ENCODE measurements around the gene TENM4.
"Not testable (repeated sequence)": the region's sequence is repeated elsewhere in the genome, so short reads cannot be mapped to it uniquely, and the experiment has no call there.

The TENM4 gene

DNA sequence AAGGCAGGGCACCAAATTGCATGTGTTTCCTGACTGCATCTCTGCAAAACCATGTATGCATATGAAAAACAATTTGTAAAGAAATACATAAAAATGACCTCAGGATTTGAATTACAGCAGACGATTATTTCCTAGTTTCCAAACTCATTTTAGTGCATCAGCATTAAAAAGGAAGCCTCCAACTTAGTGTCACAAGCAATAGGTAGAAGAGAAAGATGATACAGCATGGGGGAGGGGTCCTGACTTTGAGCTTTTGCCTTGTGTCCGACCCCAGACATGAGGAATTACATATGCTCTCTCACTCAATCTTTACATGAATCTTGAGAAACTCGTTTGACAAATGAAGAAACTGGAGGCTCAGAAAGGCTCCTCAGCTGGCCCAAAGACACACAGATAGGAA, 571.5 kb downstream of the TENM4 start:
- no peak for DNase-seq

DNA sequence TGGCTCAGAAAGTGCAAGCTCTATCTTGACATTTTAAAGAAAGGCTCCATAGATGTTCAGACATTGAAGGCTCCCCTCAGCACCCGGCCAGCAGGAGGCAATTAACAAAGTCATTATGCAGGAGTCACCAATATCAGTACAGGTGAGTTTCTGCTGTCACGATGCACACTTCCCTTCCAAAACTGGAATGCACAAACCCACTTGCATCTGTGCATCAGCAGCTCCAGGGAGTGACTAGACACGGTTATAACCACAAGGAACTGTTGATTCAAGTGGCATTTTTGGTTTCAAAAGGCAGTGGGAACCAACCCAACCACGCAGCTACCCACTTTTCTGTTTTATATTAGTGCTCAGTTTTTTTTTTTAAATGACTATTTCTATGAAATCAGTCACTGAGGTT, 572.3 kb downstream of the TENM4 start:
- no peak for DNase-seq

DNA sequence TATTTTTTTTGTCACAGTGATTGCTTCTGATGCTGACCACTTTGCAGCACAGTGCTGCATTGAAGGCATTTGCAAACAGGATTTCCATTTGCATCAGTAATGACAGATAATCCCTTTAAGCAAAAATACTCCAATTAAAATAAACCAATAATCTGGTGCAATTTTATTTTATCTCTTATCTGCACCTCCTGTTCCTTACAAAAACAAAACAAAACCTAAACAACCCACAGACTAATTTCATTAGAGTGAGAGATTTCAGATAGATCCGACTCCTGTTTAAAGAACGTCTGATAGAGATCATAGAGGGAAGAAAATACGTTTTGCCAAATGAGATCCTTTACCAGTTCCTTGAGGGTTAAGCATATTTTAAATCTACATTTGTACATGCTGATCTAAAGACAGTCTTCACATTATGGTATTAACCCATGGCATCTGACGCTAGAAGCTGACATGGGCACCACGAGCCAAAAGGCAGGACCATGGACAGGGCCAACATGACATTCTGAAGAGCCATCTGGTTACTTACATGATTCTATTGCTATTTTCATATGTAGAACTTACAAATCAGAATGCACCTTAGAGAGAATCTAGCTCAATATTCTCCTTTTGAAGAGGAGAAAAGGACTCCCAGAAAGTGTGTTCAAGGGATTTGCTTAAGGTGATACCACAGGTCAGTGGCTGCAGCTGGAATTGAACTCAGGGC, 580.0 kb downstream of the TENM4 start:
- DNase-seq, result peak; percentile 70

DNA sequence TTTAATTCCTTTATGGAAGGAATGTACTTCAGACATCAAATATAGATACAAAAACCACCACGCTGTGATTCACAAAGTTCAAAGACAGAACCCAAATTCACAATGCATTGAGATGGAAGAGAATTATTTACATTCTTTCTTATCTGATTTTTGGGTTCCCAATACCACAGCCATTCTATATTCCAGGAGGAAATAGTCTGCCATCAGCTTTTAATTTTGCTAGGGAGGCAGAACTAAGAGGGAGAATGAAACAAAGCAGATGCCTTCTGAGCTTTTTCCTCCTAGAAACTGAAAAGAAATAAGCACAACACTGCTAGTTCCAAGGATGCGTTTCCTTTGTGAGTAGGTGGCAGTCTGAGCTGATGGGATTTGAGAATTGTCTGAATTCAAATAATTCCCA, 583.1 kb downstream of the TENM4 start:
- DNase-seq, result no peak

DNA sequence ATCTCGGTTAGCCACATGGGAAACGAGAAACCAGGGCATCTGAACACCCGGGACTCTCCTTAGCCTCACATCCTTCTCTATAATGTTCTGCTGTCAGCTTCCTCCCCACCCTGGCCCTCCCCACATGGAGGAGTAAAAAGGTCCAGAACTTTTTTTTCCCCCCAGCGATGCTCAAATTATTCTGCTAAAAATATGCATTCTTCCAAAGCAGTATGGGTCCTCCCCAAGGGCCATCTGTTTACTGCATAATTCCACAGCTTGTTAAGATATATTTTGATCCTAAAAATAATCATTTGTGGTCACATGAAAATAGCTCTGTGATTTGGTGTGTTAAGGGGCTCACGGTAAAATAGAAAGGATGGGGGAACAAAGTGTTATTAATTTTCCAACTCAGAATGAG, 584.6 kb downstream of the TENM4 start:
- DNase-seq, result no peak

DNA sequence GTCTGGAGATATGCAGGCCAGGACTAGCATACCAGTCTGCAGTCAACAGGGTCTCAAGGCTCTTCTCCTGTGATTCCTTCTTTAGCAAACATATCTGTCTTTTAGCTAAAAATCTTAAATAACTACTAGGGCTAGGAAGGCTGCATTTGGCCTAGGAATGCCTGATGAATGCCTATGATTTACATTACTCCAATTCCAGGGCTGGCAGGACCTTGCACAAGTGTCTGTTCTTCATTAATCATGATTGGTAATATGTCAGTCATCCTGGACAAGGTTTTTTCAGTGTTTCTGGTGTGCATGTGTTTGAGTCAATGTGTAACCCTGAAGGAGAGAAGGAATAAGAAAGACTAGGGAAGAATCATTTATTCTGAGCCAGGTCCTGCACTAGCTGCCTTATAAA, 585.7 kb downstream of the TENM4 start:
- DNase-seq, result no peak

DNA sequence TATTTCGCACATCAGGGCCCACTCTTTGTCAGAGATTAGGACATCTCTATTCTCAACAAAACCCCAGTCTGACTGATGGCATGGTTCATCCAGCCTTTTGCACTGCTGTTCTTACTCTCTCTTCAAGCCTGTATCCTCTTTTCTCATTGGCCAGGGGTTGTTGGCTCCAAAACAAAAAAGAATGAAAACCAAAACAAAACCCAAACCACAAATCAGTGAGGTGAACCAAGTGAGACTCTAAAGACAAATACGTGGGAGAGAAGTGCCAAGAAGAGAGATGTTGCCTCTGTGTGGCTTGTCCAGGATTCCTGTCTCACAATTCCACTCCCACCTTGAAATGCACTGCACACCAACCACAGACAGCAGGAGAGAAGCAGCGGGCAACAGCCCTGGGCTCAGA, 587.3 kb downstream of the TENM4 start:
- DNase-seq, result no peak

DNA sequence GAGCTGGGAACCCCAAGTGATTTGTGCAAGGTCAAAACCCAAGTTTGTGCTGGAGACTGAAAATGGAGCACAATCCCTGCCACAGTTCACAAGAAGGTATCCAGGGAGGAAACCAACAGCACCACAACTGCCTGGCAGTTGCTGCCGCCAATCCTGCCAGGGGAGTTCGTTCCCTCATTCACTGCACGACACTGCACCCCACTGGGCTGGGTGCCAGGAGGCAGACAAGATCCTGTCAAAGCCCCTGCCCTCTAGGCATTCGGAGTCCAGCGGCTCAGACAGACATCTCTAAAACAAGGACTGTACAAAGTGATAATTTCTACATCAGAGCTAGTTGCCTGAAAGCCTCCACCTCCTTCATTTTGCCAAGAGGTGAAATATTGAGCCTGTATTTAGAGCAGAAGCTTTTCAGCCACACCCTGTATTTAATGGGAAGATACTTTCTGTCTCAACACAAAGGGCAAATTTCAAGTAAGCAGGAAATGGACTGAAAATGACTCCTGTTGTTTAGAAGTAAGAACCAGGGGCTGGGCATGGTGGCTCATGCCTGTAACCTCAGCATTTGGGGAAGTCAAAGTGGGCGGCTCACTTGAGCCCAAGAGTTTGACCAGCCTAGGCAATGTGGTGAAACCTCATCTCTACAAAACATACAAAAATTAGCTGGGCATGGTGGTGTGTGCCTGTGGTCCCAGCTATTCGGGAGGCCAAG, 588.8 kb downstream of the TENM4 start:
- DNase-seq, result no peak

DNA sequence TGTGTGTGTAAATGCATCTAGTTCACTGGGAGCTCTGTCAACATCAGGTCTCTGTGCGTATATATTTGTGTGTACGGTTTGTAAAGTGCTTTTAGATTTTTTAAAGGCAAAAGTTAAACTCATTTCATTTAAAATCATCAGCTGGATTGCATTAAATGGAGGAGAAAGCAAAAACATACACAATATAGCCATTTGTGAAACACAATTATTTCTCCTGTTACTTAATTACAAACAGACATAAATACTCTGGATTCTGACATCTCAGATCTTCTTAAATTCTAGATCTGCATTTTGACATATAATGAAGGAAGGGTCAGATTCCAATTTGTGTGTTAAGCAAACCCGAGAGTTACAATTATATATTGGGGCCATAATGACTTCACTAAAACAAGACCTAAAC, 590.8 kb downstream of the TENM4 start:
- no peak for DNase-seq

DNA sequence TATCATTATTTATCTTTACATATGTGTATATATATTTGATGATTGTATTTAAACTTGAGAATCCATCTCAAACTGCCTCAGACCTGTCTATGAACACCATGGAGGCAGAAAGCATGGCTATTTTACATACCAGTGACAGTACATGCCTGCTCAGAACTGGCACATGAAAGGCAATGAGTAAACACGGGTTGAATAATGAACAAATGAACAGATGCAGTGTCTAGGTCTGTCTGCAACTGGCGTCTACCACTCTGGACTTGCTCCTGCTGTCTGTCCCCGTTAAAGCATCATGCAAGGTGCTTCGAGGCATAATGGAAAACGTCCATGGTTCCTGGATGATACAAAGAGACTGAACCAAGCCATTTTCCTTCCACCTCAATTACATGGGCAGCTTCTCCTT, 594.6 kb downstream of the TENM4 start:
- no peak for DNase-seq

DNA sequence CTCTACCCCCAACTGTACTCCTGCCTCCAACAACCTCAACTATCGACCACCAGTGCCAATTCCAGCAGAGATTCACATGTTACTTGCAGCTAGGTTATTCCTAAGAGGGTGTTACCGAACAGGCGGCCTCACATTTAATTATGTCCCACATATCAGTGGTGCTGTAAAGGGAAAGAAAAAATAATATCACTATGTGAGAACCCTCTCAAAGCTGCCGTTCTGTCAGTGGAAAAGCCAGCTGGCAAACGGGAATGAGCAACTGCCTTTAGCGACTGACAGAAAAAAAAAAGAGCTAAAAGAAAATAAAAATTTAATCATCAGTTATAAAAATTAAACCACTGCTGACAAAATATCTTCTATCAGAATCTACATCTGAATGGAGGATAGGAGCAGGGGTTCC, 595.3 kb downstream of the TENM4 start:
- no peak for DNase-seq

DNA sequence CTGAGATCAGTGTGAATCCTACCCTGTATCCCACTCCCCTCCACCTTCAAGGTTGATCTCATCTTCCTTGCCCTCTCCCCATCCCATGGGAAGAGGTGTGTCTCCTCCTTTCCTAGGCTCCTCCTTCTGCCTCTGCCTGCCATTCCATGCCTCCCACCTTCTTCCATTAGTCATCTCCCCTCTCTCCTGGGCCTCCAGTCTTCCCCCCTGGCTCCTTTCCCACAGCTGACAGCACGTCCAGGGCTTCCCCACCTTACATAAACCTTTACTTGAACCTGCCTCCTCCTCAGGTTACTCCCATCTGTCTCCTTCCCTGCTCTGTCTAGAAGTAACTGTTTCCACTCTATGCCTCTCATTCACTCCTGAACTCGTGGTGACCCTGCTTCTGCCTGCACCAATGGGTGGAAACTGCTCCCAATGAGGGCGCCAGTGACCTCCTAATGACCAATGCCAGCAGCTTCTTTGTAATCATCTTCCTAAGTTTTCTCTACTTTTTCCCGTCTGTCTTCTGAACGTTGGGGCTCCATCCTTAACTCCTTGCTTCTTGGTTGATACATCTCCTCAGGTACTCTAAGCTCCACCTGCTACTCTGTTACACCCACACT, 599.3 kb downstream of the TENM4 start:
- no peak for DNase-seq

DNA sequence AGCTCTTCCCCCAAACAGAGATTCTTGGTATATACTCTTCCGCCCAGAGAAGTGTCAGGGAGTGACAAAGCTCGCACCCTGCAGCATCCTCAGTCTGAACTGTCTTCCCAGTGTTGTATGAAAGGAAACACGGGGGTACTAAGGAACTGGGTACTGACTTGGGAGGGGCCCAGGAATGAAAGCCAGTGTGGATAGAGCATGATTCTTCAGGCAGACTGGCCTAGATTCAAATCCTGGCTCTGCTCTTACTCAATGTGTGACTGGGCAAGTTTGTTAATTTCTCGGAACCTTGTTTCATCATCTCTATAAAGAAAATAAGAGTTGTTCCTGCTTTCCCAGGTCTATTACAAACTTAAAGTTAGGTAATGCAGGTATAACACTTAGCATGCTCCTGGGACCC, 600.2 kb downstream of the TENM4 start:
- no peak for DNase-seq

DNA sequence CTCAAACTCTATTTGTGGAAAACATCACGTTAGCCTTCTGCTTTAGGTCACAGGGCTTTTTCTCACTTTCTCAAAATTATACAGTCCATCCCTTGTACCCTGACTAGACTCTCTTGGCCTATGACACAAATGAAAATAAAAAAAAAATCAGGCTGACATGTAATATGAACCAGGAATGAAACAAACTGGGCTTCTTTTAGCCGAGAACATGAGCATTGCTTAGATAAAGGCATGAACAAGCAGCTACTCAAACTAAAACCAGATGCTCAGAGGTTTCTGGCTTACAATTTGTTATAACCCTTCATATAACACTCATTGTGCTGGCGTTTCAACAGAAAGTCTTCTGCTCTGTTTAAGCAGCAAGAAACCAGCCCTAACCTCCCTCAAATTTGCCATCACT, 600.6 kb downstream of the TENM4 start:
- DNase-seq, result no peak

DNA sequence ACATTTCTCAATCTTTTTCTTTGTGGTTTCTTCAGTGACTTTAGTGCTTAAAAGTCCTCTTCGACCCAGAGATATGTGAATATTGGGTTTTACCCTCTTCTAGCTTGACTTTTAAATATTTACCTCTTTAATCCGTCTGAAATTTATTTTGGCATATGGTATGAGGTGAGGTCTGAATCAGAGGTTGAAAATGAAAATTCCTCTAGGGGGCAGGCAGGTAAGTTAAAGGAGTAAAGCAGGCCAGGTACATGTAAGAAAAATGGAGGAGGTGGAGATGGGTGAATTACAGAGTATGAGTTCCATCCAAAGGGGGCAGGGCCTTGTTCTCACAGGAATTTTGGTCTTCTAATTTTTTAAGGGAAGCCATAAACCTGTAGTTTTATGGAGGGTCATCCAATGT, 602.4 kb downstream of the TENM4 start:
- no peak for DNase-seq

DNA sequence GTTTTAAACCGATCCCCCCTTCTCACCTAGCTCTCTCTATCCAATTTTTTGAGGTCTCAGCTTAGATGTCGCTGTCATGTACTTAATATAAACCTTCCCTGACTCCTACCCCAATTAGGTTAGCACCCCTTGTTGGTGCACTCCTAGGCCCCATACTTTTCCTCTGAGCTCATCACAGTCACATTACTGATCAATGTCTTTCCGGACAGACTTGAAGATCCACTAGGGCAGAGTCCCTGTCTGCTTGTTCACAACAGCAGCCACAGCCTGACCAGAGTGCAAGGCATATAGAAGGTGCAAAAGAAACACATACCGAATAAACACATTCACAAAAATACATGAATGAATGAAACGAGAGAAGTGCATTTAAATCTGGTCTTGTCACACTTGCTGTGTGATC, 605.2 kb downstream of the TENM4 start:
- DNase-seq, result no peak

DNA sequence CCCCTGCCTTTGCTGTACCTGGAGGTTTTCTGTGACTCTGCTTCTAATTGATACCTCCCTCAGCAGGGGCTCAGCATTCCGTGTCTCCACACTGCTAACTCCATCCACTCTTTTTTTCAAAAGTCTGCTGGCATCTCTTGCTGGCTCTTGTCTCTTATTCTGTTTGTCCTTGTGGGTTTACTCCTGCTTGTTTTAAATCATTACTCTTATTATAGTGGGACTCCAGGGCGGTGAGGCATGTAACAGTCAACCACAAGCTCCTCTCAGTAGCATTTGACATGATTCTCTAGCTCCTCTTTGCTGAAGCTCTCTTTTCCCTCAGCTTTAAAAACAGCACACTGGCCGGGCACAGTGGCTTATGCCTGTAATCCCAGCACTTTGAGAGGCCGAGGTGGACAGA, 605.9 kb downstream of the TENM4 start:
- DNase-seq, result no peak

DNA sequence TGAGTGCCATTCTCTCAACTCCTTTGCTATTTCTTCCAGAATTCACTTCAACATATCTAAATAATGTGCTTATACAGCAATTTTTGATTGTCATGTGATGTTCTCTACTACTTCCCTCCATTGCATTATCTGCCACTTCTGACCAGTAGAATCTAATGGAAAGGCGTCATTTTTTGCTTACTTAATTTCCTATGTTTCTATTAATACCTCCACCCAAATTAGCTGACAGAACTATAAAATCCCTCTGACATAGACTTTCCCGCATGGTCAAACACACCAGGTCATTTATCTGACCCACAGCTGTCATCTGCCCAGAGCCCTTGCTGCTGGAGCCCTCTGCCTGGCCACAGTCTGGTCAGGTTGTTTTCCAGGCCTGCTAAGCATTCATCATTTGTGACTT, 607.6 kb downstream of the TENM4 start:
- no peak for DNase-seq

DNA sequence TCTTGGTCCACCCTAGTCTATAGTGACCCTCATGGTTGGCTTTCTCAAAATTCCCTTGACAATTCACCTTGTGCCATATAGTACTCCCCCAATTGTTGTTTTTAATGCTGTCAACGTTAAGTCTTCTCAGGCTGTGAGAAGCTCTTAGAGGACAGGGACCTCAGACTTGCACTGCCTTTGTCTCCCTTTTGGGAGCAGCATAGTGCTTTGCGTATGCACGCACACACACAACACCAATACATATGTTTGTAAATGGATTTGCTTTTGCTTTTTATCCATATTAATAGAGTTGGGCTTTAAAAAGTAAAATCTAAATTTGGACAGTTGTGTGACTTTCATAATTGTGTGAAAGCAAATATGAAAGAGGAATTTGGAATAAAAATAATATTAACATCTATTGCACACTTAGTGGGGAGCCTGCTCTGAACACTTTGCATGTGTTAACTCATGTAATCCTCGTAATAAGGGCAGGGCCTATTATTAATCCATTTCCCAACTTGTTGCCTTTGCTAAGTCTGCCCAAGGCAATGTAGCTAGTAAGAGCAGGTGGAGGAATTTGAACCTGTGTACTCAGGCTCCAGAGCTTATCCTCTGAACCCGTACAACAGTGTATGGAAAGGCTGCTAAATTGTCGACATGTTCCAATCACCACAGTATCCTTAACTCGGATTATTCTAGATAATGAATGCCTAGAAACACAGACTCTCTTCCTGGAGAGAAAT, 608.4 kb downstream of the TENM4 start:
- DNase-seq, result no peak

DNA sequence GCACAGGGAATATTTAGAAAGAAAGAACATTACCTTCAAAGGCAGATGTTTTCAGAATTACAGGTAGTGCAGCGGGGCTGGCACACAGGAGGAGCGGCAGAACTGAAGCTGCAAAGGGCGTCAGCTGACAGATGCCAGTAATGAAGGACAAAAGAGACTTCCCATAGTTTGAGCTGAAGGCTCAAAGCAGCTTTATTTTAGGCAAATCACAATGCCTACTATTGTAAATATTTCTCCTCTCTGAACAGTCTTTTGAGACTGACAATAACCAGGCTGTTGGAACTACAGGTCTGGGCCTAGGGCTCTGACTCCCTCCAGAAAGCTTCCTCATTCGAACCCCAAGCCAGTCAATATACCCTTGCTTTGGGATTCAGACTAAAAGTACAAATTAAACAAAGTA, 609.3 kb downstream of the TENM4 start:
- no peak for DNase-seq

DNA sequence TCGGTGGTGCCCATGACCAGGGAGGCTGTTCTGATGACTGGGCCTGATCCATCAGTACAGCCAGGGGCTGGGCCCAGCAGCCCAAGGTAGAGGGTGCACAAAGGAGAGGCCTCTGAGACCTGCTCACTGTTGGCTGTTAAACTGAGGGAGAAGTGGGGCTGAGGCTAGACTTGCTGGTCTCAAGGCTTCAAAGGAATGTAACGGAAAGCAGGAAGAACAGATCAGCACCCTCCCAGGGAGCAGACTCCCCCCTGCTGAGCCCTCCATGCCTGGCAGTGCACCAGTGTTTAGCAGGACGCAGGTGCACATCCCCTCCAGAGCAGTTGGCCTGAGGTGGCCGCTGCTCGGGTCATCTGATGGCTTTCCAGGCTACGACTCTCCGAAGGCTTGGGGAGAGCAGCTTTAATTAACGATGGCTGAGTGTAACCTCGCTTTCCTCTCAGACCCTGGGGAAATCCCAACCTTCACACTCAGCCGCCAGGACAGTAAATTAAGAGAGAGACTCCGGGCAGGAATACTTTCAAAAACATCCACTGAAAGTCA, 610.5 kb downstream of the TENM4 start:
- DNase-seq, result no peak

DNA sequence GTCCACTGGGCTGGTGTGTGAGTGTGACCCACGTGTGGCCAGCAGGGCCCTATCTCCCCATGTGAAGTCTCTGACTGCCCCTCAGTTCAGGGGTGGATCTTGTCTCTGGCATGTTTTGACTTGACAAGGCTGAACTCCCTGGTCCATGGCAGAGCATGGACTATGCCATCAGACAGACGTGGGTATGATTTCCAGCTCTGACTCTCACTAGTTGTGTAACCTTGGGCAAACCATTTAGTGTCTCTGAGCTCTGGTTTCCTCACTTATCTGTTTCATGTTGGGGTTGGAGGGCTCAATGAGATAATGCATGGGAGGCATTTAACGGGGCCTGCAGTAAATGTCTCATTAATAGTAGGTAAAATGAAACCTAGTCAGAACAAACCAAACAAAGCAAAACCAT, 611.7 kb downstream of the TENM4 start:
- no peak for DNase-seq

DNA sequence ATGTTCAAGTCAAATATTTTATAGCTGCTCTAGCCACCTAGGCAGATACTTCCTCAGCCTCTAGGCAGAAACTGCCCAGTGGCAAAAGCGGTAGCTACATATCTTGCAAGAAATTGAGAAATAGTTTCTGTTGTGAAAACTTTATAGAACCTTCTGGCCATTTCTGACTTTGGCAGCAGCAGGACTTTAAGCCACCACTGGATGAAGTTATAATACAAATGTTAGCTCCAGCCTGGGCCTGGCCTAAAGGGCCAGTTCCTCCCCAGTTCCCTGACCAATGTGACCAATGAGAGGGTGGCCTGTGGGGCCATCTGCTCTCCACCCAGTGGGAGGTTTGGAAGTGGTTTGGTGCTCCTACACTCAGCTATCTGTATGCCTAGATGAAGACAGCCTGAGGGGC, 612.2 kb downstream of the TENM4 start:
- no peak for DNase-seq

DNA sequence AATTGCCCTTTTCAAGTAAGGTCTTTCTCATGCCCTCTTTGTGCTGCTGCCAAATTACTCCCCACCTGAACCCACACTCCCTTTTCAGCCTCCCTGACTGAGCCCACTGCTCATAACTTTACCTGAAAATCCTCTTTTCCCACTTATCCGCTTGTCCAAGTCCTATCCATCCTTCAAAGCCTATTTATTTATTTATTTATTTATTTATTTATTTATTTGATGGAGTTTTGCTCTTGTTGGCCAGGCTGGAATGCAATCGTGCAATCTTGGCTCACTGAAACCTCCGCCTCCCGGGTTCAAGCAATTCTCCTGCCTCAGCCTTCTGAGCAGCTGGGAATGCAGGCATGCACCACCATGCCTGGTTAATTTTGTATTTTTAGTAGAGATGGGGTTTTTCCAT, 613.5 kb downstream of the TENM4 start:
- DNase-seq, result not testable (repeated sequence)
